Stimulated activated CD4-positive, alpha-beta T cell treated with anti-CD3 and anti-CD28 coated beads, Interleukin-2, amount 100 ng/mL, for 48 hours (primary cell): ENCODE results near the gene VAX1.

ENCODE experiments used
- DNase-seq, 2 donors: peaks; one replicate each; pipeline ENCODE4 v3.0.0-alpha.2; 2020

Gene VAX1

DNA sequence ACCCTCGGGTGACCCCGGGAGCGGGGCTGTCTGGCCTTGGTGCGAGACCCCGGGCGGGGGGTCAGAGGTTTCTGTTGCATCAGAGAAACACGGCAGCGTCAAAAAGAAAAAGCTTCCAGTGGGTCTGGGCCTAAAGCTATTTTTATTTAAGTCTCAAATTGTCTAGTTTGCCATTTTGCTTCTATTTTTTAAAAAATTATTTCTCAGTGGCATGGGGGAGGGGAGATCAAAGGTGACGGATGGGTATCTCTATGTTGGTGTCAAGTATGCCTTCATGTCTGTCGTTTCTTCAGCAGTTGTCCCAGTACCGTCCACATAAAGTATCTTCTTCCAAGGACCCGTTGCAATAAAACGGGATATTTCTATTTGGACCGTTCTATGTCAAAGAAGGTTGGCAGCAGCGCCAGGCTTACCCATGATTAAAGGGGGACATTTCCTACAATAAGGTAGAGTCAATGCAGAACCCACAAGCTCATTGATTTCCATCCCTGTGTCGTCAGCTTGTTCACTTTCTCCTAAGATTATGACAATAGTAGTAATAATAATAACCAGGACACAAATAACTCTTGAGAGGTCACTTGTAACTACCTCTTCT, 26.0 kb upstream of the VAX1 start:
- no peak for DNase-seq

DNA sequence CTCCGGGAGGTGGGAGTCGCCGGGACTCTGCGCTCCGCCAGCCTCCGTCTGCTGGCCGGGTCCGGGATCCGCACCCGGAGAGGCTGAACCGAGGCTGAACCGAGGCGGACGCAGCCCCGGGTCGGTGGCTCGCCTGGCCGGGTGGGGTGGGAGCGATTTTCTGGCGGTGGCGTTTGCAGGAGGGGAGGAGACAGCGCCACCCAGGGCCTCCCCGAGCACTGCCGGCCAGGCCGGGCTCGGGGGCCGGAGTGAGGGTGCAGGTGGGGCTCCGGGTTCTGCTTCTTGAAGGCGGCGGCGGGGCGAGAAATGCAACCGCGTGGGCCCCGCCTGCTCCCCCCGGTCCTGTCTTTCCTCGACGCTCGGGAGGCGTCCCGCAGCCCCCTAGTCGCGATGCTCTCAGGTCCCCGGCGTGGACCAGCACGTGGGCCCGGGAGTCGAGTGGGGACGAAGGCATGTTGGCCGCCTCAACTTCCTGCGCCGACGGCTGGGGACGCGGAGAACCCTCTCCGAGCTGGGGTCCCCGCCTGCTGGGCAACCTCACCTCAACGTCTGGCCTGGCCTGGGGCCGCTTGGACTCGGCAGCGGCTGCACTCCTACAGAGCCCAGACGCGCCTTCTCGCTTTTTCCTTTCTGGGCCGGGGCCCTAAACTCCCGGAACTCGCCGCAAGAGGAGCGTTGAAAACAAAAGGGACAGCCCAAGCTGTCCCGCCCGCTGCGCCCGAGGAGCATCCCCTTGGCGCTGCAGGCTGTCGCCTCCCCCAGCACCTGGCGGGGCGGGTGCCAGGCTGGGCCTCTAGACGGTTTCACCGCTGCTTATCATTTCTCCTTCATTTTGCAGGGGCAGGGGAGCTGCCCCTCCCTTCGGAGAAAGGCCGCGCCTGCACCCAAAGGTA, 25.2 kb upstream of the VAX1 start:
- DNase-seq, result no peak

DNA sequence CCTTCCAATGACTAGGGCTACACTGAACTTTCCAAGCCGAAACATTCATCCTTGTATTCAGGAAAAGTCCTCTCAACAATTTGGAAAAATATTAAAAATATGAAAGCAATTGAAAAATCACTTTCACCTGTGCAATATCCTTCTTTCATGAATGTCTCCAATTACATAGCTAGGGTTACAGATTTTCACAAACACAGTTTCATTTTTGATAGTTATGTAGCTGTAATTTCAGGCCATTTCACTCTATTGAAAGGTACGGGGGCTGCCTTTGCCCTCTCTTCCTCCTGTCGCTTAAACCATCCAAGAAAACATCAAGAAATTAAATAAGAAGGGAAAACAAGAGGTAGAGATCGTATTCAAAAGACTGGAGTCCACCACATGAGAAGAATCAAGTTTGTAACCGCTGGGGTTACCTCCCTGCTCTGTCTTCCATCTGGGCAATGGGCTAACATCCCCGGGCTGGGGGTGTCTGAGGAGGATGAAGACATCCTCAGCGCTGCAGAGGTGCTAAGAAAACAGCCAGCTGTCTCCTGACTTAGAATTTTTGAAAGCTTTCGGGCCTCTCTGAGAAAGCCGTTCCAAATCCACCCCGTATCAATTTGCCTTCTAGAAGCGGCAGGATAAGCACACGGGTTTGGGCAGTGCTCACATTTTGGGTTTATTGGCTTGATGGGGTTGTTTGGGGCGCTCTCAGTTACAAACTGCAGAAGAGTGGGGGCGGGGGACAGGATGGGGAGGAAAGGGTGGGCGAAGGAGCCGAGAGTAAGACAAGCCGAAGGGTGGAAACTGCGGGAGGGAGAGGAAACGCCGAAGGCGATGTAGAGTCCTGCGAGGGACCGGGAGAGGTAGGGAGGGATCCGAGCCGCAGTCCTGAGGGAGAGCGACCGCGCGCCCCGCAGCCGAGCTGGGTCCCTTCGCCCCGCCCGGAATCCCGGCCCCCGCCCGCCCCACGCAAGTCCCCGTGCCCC, 24.3 kb upstream of the VAX1 start:
- no peak for DNase-seq

DNA sequence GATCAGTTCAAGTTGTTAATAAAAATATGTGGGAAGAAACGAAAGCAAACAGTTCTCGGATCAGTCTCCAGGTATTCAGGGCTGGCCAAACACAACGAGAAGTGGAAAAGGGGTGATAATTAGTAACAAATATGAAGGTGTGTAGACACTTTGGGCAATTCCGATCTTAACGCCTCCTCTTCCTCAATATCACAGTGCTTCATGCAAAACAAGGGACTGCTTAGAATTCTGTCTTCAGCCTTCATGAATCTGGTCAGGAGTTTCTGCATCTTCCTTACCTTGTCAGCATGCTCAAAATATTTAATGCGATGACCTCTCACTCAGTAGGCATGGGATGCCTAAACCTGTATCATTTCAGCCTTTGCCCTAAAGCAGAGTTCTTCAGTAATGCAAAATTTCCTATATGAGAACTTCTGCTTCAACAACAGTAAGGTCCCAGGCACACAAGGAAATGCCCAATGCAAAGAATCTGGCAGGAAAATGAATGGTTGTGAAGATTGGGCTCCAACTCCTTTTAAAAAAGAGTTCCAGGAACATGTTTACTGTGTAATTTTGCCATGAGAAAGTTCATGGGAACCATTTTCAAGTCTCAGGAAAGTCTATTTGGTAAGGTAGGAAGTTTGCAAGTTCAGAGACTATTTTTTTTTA, 23.4 kb upstream of the VAX1 start:
- no peak for DNase-seq

DNA sequence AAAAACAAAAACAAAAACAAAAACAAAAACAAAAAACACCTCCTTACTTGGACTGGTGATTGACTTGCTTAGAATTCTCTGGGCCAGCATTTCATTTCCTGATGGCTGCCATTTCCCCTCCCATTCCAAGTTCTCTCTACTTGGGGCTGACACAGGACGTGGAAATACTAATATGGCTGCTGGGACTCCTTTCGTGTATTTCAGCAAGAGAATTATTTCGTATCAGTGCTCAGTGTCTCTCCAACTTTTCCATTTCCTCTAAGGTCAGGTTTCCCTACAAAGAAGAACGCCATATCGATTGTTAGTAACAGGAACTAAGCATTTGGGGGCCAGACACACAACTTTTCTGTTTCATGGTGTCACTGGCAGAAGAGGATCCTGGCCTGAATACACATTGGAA, 22.5 kb upstream of the VAX1 start:
- DNase-seq, result no peak

DNA sequence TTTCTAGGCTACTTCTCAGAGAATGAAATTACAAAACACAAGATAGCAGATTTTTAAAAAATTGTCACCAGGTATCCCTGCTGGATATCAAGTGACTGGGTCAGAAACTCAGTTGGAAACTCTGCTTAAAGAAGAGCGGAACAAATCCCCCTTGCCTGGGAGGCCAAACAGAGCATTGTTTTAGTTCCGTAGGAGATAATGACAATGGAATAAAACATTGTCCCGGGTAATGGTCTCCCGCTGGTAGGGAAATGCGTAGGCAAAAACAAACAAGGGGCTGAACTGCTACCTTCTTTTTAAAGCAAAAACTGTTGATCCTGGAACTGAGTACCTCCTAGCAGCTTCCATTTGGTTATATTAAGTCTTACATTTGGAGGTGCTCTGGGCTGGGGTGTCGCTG, 21.3 kb upstream of the VAX1 start:
- DNase-seq, result no peak

DNA sequence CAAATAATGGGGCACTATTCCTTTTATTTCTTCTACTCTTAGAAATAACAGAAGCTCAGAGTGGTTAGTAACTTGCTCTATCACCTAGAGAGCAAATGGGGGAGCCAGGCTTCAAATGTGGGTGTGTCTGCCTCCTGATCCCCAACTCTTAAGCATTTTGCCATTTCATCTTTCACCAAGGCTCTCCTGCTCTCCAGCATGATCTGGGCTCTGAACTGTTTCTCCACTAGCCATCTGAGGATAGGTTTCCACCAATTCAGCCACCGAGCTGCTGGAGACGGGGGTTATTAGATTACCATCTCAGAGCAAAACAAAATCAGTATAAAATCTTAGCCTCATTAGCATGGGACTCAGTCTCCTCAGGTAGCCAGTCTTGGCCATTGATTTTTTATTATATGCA, 20.2 kb upstream of the VAX1 start:
- no peak for DNase-seq

DNA sequence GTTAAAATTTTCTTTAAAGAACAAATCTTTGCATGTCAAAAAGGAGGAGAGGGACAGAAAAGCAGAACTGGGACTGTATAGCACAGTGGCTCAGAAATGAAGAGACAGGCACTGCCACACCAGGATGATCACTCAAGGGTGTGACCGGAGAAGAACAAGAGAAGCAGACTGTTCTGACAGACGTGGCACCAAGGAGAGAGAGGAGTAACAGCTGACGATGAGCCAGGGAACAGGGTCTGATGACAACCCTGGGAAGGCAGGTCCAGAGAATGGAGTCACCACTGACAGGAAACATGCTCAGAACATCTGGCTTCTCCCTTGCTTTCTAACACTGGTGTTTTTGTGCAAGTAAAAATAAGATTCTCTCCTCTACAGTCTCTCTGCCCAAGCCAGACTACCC, 14.6 kb upstream of the VAX1 start:
- no peak for DNase-seq

DNA sequence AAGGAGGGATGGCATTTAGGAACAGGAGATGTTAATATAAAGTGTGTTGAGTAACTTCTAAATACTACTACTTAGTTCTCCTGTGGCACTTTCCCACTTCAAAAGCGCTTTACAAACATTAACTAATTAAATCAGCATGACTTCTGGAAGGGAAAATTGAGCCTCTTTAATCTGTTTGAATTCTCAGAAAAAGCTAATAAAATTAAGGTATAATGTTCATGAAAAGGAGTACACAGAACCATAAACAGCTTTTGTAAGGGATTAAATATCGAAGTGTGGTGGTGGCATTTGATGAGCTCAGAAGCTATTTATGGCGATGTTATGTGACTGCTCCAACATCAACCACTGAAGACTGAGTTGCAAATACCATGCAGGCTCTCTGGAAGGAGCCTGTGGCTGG, 10.2 kb upstream of the VAX1 start:
- DNase-seq, result no peak

DNA sequence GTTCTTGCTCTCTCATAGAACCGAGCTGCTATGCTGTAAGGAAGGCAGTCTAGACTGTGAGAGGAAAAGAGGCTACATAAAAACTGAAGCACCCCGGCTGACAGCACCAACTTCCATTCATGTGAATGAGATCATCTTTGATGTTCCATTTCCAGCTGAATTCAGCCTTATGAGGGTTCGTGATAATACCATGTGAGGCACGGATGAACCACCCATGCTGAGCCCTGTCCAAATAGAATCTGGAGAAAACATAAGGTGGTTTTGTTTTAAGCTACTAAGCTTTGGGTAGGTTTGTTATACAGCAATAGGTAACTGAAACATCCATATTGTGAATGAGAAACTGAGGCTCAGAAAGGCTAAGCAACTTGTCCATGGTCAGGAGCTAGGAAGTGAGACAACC, 6.9 kb upstream of the VAX1 start:
- no peak for DNase-seq

DNA sequence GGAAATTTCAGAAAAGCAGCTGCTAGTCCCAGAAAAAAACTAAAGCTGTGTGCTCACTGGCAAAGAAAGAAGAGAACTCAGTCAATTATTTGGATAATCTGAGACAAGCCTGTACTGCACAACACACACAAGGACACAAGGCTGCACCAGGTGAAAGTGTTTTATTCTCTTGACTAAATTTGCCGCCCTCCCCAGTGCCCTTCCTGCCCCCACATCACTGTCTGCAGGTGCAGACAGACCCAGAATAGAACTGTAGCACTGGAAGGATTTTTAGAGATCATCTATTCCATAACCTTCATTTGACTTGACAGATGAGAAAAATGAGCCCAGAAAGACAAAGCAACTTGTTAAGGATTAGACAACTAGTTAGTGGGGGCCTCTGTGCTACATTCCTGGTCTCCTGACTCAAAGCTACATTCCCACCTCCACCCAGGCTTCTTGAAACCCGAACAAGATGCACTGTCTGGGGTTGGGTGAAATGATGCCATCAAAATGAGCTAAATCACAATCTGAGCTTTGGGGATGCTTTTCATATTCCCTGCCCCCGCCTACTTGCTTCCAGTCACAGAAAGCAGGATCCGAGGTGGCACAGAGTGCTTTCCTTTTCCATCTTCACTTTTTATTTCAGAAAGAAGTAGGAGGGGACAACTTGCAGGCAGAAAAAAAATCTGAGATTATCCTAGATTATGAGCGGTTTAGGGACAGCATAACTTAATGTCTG, 5.2 kb upstream of the VAX1 start:
- no peak for DNase-seq

DNA sequence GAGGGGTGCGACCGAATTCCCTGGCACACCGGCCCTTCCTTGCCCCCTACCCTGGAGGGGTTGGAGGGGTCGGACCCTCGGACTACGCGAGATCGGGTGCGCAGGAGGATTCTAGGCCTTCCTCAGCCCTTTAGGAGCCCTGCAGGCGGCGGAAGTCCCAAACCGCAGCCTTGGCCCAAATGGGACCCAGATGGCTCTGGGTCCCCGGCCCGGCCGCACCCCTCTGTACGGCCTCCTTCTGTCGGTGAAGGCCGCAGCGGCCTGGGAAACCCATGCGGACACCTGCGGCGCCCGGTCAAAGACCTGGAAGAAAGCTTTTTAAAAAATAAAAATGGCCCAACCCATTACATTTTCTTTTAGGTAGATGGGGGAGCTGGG, 2.4 kb upstream of the VAX1 start:
- DNase-seq, result no peak

DNA sequence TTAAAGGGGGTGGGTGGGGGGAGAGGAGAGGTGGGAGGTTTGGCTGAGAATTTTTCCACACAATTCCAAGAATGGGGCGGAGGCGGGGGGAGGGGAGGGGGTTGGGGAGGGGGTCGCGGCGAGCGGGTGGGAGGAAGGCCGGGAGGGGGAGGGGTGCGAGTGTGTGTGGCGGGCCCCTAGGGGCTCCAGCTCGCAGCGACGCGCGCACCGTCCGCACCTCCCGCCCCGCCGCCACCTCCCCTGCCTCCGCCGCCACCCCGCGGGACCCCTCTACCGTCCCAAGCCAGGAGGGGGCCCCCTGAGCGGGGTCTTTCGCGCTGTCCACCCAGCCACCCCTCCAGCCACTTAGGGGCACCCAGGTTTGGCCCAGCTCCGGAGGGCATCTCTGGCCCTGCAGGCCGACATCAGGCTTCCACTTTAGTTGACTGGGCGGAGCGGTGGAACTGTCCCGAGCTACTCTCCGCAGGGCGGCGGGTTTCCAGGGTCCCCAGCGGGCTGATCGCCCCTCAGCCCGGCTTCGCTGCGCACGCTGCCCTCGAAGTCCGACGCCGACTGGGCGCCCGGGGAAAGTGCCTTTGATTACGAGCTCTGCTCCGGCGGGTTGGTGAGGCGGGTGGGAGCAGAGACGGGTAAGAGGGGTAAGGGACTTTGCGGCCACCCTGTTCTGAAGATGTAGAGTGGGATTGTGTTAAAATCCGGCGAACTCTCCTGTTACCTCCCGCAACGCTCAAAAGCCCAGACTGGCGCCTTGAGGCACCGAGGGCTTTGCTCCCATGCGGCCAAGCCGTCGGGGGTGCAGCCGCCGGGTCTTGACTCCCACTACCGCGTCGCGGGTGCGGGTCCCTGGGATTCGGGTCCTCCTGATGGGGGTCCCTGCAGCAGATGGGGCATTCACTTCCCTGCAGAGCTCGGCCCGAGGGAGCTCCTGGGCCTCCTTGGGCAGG, 1.8 kb upstream of the VAX1 start:
- no peak for DNase-seq

DNA sequence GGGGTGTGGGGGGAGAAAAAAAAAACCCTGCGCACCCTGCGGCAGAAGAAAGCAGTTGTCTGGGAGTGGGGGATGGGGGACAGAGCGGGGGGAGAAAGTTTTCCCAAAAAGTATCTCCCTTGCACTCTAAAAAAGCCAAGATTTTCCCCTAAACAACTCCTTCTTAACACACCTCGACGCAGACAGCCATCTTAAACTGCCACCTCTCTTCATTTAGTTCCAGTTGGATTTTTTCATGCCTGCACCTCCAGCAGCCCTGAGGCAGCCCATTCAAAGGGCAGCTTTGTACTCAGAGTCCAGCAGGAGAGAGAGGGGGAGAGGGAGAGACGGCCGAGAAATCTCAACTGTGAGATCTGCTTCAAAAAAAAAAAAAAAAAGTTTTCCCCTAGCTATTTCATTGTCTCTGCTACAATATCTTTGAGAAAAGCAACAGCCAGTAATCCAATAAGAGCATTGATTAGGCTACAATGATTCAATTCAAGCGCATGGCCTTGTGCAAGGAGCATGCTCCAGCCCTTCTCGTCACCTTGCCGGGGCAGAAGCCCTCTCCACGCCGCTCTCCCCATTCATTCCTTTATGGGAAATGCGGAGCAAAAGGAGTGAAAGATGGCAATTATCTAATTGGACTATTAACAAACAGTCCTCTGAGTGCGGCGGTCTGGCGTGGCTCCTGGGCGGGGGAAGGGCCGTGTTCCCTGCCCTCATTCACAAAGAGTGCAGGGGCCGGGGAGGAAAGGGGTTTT, 939 bp upstream of the VAX1 start:
- no peak for DNase-seq

DNA sequence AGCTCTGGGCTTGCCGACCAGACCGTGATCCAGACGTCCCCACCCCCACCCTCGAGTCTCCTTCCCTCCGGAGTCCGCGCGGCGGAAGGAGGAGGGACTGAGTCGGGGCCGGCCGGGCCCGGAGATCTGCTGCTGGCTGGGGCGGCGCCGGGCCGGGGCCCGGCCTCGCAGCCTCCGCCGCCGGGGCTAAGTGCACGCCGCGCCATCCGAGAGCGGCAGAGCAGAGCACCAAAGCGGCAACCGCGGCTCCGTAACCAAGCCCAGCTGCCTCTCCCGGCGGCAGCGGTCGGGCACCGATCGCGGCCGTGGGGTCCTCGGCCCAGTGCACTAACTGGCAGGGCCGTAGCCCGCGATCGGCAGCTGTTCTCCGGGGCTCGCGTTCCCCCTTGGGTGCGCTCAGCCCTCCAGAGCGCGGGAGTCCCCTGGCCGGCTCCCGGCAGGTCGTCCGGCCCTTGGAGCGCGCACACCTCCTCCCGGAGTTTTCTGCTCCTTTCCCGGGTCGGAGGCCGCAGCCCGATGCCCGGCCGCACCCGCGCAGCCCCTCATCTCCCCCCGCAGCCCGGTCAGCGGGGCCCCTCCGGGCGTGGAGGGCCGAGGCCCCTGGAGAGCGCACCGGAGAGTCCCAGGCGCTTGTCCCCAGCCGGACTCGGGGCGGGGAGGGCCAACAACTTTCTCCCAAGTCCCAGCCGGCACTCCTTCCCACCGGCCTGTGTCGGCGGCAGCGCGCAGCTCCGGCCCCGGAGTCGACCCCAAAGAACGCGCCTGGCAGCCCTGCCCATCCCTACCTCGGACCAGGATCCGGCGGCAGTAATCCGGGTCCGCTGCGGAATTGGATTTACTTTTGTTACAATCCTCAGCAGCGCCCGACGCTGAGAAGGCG, 799 bp downstream of the VAX1 start:
- no peak for DNase-seq

DNA sequence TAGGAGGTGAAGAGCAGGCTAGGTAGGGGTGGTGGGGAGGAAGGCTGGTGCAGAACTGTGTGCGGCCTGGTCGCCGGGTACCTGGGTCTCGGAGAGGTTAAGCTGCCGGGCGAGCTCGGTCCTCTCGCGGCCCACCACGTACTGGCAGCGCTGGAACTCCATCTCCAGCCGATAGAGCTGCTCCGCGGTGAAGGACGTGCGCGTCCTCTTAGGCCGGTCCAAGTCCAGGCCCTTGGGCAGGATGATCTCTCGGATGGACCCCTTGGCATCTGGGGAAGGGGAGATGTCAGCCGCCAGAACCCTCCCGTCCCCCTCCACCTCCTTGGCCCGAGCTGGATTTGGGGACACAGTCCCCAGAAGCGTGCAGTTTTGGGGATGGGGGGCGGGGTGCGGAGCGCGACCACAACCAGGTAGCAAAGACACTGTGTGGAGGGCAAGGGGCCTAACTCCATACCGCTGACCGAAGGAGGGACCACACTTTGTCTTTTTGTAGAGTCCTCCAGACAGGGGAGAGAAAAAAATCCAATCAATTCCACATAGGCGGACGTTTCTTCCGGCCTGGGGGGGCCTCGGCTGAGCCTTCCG, 1.6 kb downstream of the VAX1 start:
- DNase-seq, result no peak

DNA sequence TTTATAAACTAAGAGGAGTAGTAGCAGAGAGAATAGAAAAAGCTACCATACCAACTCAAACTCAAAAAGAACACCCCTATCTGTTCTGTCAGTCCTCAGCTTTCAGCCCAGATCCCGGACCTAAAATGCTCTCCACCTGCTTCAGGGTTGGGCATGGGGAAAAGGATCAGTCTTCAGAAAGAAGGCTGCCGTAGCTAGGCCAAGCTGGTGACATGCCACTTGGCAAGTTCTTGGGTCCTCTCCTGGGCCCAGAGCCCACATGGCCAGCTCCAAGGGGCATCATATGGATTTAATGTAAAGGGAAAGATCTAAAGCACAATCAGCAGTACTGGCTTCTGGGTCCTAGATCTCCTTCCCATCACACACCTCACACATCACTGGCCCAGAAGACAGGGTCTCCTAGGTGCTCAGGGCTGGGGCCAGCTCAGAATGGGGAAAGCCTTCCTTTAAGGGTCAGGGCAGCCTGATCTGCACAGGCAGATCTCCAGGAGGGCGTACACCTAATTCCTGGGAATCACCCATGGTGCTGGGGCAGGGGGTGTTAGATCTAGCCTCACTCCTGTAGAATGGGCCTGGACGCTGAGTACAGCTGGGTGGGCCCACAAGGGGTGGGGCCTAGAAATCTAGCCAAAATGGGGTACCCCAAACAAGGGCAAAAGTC, 2.5 kb downstream of the VAX1 start:
- no peak for DNase-seq

DNA sequence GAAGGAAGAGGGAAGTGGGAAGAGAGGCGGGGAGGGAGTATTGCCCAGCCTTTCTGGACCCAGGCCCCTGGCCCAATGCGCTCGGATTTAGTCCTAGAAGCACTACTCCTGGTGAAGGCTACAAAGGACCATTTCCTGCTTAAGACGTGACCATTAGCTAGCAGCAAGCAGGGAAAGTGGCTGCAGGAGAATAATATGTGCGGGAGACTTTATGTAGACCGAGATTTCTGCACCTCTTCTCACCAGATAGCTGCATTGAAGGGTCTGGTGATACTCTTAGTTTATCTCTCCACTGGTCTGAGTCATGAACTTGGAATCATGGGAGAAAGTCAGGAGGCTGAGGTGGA, 3.1 kb downstream of the VAX1 start:
- DNase-seq, result no peak
